GM12875 (cell line): ENCODE data around the gene IFT27.

ENCODE experiments used
- H3K4me3 ChIP-seq: one replicate; pipeline ENCODE4 v1.5.1; 2011; ENCODE audit warnings: low read depth, low read length, control low read depth
- CTCF ChIP-seq: IDR thresholded peaks from 2 replicates; pipeline ENCODE4 v1.5.1; 2011; ENCODE audit warnings: low read depth, mild to moderate bottlenecking, control low read depth, inconsistent platforms, low read length, moderate library complexity, borderline replicate concordance; ENCODE audit not compliant: insufficient read depth

Gene IFT27

GRCh38 chr22:36816636-36817524, 41.0 kb upstream of the IFT27 start, which contains the start of gene PVALB:
Gene PVALB (minus strand): TSS chr22:36817035. CDS start chr22:36817005, 30 bp downstream.
- no peak within 1 kb of the TSS for H3K4me3 ChIP-seq
- no peak for TF ChIP-seq CTCF

GRCh38 chr22:36816339-36816635, 40.4 kb upstream of the IFT27 start:
- no peak overlapping the region for H3K4me3 ChIP-seq
- no peak for TF ChIP-seq CTCF

- no peak for TF ChIP-seq CTCF
- no peak overlapping the region for H3K4me3 ChIP-seq
Observed at GRCh38 chr22:36815558-36816338, 39.8 kb upstream of the IFT27 start.

- H3K4me3 ChIP-seq: no peak overlapping the region
- TF ChIP-seq CTCF: no peak
Observed at GRCh38 chr22:36814801-36815200, 38.9 kb upstream of the IFT27 start.

- TF ChIP-seq CTCF: no peak
- H3K4me3 ChIP-seq: no peak overlapping the region
Observed at GRCh38 chr22:36811094-36811800, 35.3 kb upstream of the IFT27 start.

GRCh38 chr22:36809351-36809750, 33.4 kb upstream of the IFT27 start:
- no peak overlapping the region for H3K4me3 ChIP-seq
- TF ChIP-seq CTCF: no peak
